H1 (cell line): Measurements from ENCODE around the gene TMED9. TPM values are rescaled to one million over a fixed set of nuclear protein-coding genes. Genes with fewer than 3 reads are reported as not detected.
A peak's percentile ranks its signal among the peaks of the same experiment; 100 is the strongest.

Experiments
- CTCF ChIA-PET: fragments of 300-600 bp; sonication (Branson Sonifier 250); formaldehyde crosslinking; loops from one replicate; lab custom pipeline; 2021; ENCODE audit not compliant: partially characterized antibody; lab: Charles Lee
- POLR2A ChIA-PET: fragments of 300-600 bp; sonication (Branson Sonifier 250); formaldehyde crosslinking; loops from one replicate; lab custom pipeline; 2021; ENCODE audit warnings: inconsistent platforms; ENCODE audit not compliant: partially characterized antibody; lab: Charles Lee
- DNase-seq, 2 experiments: peaks; one replicate each; pipeline versions ENCODE4 v3.0.0 to v3.0.0-alpha.2; 2010 to 2022; ENCODE audit warnings: low spot score in 2 of 2, low read depth in 1 of 2, mixed read lengths in 1 of 2
- FAIRE-seq: peaks from 2 replicates; lab custom pipeline; 2011; peaks lifted over from hg19 to GRCh38; lab: Jason Lieb, UNC
- H2AFZ ChIP-seq: 2 replicates; pipeline ENCODE4 v1.8.1; 2012; ENCODE audit warnings: low read length, inconsistent platforms
- H2AK5ac ChIP-seq: 2 replicates; pipeline ENCODE4 v1.6.1; 2013; ENCODE audit warnings: low read depth, low read length
- H2BK120ac ChIP-seq: replicated peaks from 2 replicates; pipeline ENCODE3; 2013; ENCODE audit warnings: low read depth, low read length, inconsistent platforms
- H2BK12ac ChIP-seq: 2 replicates; pipeline ENCODE4 v1.6.1; 2013; ENCODE audit warnings: low read depth, low read length
- H2BK15ac ChIP-seq: 2 replicates; pipeline ENCODE4 v1.6.1; 2013; ENCODE audit warnings: low read length
- H2BK20ac ChIP-seq: 2 replicates; pipeline ENCODE4 v1.6.1; 2013; ENCODE audit warnings: low read length
- H2BK5ac ChIP-seq: 2 replicates; pipeline ENCODE4 v1.6.1; 2013; ENCODE audit warnings: low read depth, low read length
- H3K14ac ChIP-seq: 2 replicates; pipeline ENCODE4 v1.6.1; 2013; ENCODE audit warnings: inconsistent platforms; ENCODE audit not compliant: insufficient read length
- H3K18ac ChIP-seq: 2 replicates; pipeline ENCODE4 v1.6.1; 2013; ENCODE audit warnings: low read length; ENCODE audit errors: extremely low read depth
- H3K23ac ChIP-seq: 2 replicates; pipeline ENCODE4 v1.6.1; 2013; ENCODE audit warnings: inconsistent platforms; ENCODE audit not compliant: insufficient read length
- H3K23me2 ChIP-seq: 2 replicates; pipeline ENCODE4 v1.6.1; 2013; ENCODE audit warnings: low read depth, low read length
- H3K27ac ChIP-seq: 2 replicates; pipeline ENCODE4 v1.6.1; 2011; ENCODE audit warnings: low read depth, low read length, inconsistent platforms
- H3K27me3 ChIP-seq, 4 experiments: replicated peaks in 1 of 4; 1 replicate in 1 of 4; 2 replicates in 3 of 4; pipeline versions ENCODE4 v1.6.1 to v1.8.1; 2011 to 2013; ENCODE audit warnings: low read length in 3 of 4, mild to moderate bottlenecking in 3 of 4, inconsistent platforms in 2 of 4, mixed read lengths in 2 of 4, moderate library complexity in 1 of 4; ENCODE audit not compliant: control insufficient read depth in 3 of 4, insufficient read depth in 3 of 4; ENCODE audit errors: extremely low read depth in 1 of 4
- H3K36me3 ChIP-seq, 4 experiments: 2 replicates each; pipeline versions ENCODE4 v1.6.1 to v1.8.1; 2011 to 2013; ENCODE audit warnings: mild to moderate bottlenecking in 4 of 4, low read length in 3 of 4, moderate library complexity in 2 of 4, control low read depth in 1 of 4, inconsistent platforms in 1 of 4; ENCODE audit not compliant: insufficient read depth in 4 of 4, control insufficient read depth in 2 of 4
- H3K4ac ChIP-seq: replicated peaks from 2 replicates; pipeline ENCODE3; 2013; ENCODE audit warnings: low read length, low read depth, mixed read lengths, inconsistent platforms; ENCODE audit not compliant: insufficient read length
- H3K4me1 ChIP-seq, 4 experiments: replicated peaks in 1 of 4; 1 replicate in 1 of 4; 2 replicates in 3 of 4; pipeline versions ENCODE4 v1.6.1 to v1.8.1; 2011 to 2013; ENCODE audit warnings: low read length in 3 of 4, inconsistent platforms in 2 of 4, mixed read lengths in 1 of 4; ENCODE audit not compliant: insufficient read depth in 4 of 4, control insufficient read depth in 3 of 4
- H3K4me2 ChIP-seq, 2 experiments: 2 replicates each; pipeline versions ENCODE4 v1.6.1 to v1.8.1; 2011 to 2013; ENCODE audit warnings: low read depth in 2 of 2, low read length in 2 of 2, control low read depth in 1 of 2, inconsistent platforms in 1 of 2, mild to moderate bottlenecking in 1 of 2; ENCODE audit not compliant: insufficient read depth in 1 of 2
- H3K4me3 ChIP-seq, 4 experiments: fragments of 200-600, 300-600 bp in 1 of 4; sonication (generic), shearing (Covaris generic), sonication (Bioruptor Twin) in 1 of 4; 2 replicates each; pipeline versions ENCODE4 v1.5.1 to v1.8.1; 2011 to 2016; ENCODE audit warnings: low read length in 4 of 4, low read depth in 3 of 4, control low read depth in 2 of 4, inconsistent platforms in 2 of 4, mild to moderate bottlenecking in 2 of 4, mixed read lengths in 1 of 4, moderate library complexity in 1 of 4; ENCODE audit not compliant: insufficient read depth in 2 of 4; ENCODE audit errors: extremely low read depth in 1 of 4
- H3K56ac ChIP-seq: replicated peaks from 2 replicates; pipeline ENCODE3; 2013; ENCODE audit warnings: low read depth, mild to moderate bottlenecking, mixed read lengths, low read length, inconsistent platforms; ENCODE audit not compliant: insufficient read length
- H3K79me1 ChIP-seq: 2 replicates; pipeline ENCODE4 v1.6.1; 2013; ENCODE audit warnings: low read depth, low read length, control low read depth
- H3K79me2 ChIP-seq, 2 experiments: 2 replicates each; pipeline versions ENCODE4 v1.6.1 to v1.8.1; 2012 to 2013; ENCODE audit warnings: low read length in 2 of 2, mild to moderate bottlenecking in 2 of 2, inconsistent platforms in 1 of 2; ENCODE audit not compliant: insufficient read depth in 2 of 2, control insufficient read depth in 1 of 2
- H3K9ac ChIP-seq, 4 experiments: replicated peaks in 1 of 4; 1 replicate in 1 of 4; 2 replicates in 3 of 4; pipeline versions ENCODE4 v1.6.1 to v1.8.1; 2011 to 2013; ENCODE audit warnings: low read depth in 3 of 4, low read length in 3 of 4, control low read depth in 2 of 4, mild to moderate bottlenecking in 2 of 4, moderate library complexity in 2 of 4, inconsistent platforms in 1 of 4; ENCODE audit errors: extremely low read depth in 1 of 4
- H3K9me3 ChIP-seq, 2 experiments: 2 replicates each; pipeline versions ENCODE4 v1.6.1 to v1.8.1; 2012 to 2013; ENCODE audit warnings: mild to moderate bottlenecking in 2 of 2, moderate library complexity in 2 of 2, control low read depth in 1 of 2, inconsistent platforms in 1 of 2, low read depth in 1 of 2, low read length in 1 of 2, mixed read lengths in 1 of 2; ENCODE audit not compliant: insufficient read depth in 2 of 2
- H4K20me1 ChIP-seq, 2 experiments: replicated peaks in 1 of 2; 2 replicates each; pipeline versions ENCODE3 to v1.8.1; 2011 to 2013; ENCODE audit warnings: inconsistent platforms in 2 of 2, low read length in 2 of 2, mild to moderate bottlenecking in 1 of 2; ENCODE audit not compliant: insufficient read depth in 2 of 2, control insufficient read depth in 1 of 2
- H4K5ac ChIP-seq: 2 replicates; pipeline ENCODE4 v1.6.1; 2013; ENCODE audit warnings: low read length, low read depth, mixed read lengths, inconsistent platforms; ENCODE audit not compliant: insufficient read length
- H4K8ac ChIP-seq: 2 replicates; pipeline ENCODE4 v1.8.0; 2013; ENCODE audit warnings: mild to moderate bottlenecking, moderate library complexity, low read length, inconsistent platforms; ENCODE audit not compliant: insufficient read depth; ENCODE audit errors: extremely low read depth
- H4K91ac ChIP-seq: replicated peaks from 2 replicates; pipeline ENCODE3; 2013; ENCODE audit warnings: low read length, mixed read lengths, inconsistent platforms; ENCODE audit not compliant: insufficient read length
- E2F6 ChIP-seq: IDR thresholded peaks from 2 replicates; pipeline ENCODE4 v1.6.1; 2012; ENCODE audit warnings: inconsistent platforms
- PHF8 ChIP-seq: fragments of 200-600 bp; sonication (generic); conservative IDR thresholded peaks from 2 replicates; pipeline ENCODE4 v1.7.1; 2012; ENCODE audit warnings: low read depth, mild to moderate bottlenecking, inconsistent platforms, low read length, moderate library complexity
- POLR2A ChIP-seq, 2 experiments: IDR thresholded peaks; 1 replicate in 1 of 2; 2 replicates in 1 of 2; pipeline ENCODE4 v1.6.1; 2011; ENCODE audit warnings: low read depth in 2 of 2, low read length in 2 of 2, mild to moderate bottlenecking in 2 of 2; ENCODE audit errors: control extremely low read depth in 1 of 2
- RBBP5 ChIP-seq: IDR thresholded peaks from 2 replicates; pipeline ENCODE4 v1.7.1; 2012; ENCODE audit warnings: low read depth, mild to moderate bottlenecking, inconsistent platforms, low read length, moderate library complexity, borderline replicate concordance
- RFX5 ChIP-seq: IDR thresholded peaks from 2 replicates; pipeline ENCODE4 v1.6.1; 2011; ENCODE audit warnings: low read depth, low read length, improper control_type of control experiment, borderline replicate concordance
- SP2 ChIP-seq: IDR thresholded peaks from 2 replicates; pipeline ENCODE4 v1.6.1; 2012; ENCODE audit warnings: mild to moderate bottlenecking, low read length, inconsistent platforms
- SRF ChIP-seq: IDR thresholded peaks from 2 replicates; pipeline ENCODE4 v1.6.1; 2011; ENCODE audit warnings: mild to moderate bottlenecking, low read depth, low read length, moderate library complexity
- TAF1 ChIP-seq: IDR thresholded peaks from 2 replicates; pipeline ENCODE4 v1.6.1; 2011; ENCODE audit warnings: mild to moderate bottlenecking, low read depth, low read length
- TAF7 ChIP-seq: optimal IDR thresholded peaks from 2 replicates; pipeline ENCODE3; 2011; ENCODE audit warnings: low read depth, mild to moderate bottlenecking, inconsistent platforms, low read length, moderate library complexity, borderline replicate concordance
- WGBS, 2 experiments: shearing (Covaris generic) in 1 of 2; methylation state at CpG; one replicate each; pipeline versions ENCODE4 v1.1.6 to v1.1.7; 2013 to 2015; ENCODE audit warnings: low lambda C conversion rate in 2 of 2, mixed read lengths in 2 of 2, inconsistent platforms in 1 of 2, low coverage in 1 of 2, missing lambda C conversion rate in 1 of 2; ENCODE audit not compliant: insufficient replicate concordance in 2 of 2, insufficient coverage in 1 of 2, insufficient read length in 1 of 2; ENCODE audit errors: extremely low coverage in 1 of 2, missing lambda C conversion rate in 1 of 2; 5-methylcytosine and 5-hydroxymethylcytosine counted together
- polyA plus RNA-seq, 7 experiments: library from polyadenylated mRNA; depleted of rRNA in 3 of 7; stranded (reverse) in 5 of 7; unstranded in 2 of 7; fragments of >200 nt in 5 of 7; fragments of 200-250 nt in 2 of 7; gene quantifications; 1 replicate in 5 of 7; 2 replicates in 1 of 7; 4 replicates in 1 of 7; pipeline versions ENCODE4 v1.2.1 to v1.2.3, GENCODE V29; 2011 to 2013; ENCODE audit warnings: missing spikeins in 2 of 7, mixed read lengths in 2 of 7
- total RNA-seq: library from RNA; stranded (reverse); fragmentation: NEBNext Ultra II Directional; extraction: Animal tissue kit (Norgen Biotek cat#: 25700); gene quantifications from 2 replicates; pipeline ENCODE4 v1.2.1, GENCODE V29; 2021
- TF ChIP-seq, protein P1 (sequence below): IDR thresholded peaks from 2 replicates; pipeline ENCODE4 v1.6.1; 2012; ENCODE audit warnings: inconsistent platforms

TMED9 gene
- total and polyA plus RNA-seq, 2 of the 8 experiments (the other 6 are each of a cell fraction or from before 2014, with no cell fraction given) = 130 to 160 TPM

DNA sequence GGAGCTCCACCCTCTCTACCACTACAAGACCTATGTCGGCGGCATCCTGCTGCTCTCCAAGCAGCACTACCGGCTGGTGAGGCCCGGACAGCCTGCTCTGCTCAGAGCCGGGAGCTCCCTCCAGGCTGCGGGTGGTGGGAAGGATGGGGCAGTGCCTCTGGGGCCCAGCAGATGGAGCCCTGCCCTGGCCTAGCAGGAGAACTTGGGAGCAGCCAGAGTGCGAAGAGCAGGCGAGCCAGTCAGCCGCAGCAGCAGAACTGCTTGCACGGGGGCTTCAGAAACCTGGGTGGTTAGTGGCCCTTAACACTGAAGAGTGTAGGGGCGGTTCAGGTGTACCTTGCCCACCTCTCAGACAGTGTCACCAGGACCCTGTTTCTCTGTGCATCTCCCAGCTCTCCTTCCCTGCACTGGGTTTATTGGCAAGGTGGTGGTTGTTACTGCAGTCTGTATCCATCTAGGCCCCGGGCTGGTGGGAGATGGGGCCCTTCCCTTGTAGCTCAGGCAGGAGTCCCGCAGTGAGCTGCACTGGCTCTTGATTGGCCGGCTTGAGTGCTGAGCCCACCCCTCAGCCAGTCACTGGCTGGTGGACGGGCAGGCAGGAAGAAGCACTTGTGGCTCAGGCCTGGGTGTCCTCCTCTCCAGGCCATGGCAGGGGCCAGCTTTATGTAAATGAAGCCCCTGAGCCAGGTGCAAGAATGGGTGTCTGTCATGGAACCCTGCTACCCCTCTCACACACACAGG is 15.6 kb downstream of the TMED9 start:
- H2BK15ac ChIP-seq = no peak overlapping the region
- H3K4me2 ChIP-seq = peak overlapping the region in 1 of 2 experiments; percentile 59; a peak in 3 of 4 replicates
- no peak overlapping the region for H3K23ac ChIP-seq
- H3K4me3 ChIP-seq = no peak overlapping the region; a peak in 1 of 8 replicates
- ChIA-PET POLR2A (interaction anchor here (0.8 to 8.5 kb wide), 4 partner anchors 7 to 38 kb away, joined by 4 to 72 read pairs (median 8); partner anchors contain the start of genes B4GALT7 and TMED9), CTCF (interaction anchor here (0.6 to 2.4 kb wide), 20 partner anchors 9 to 454 kb away, joined by 3 to 14 read pairs (median 4); no protein-coding TSS in a partner anchor)
- H2AFZ ChIP-seq = no peak overlapping the region
- peak overlapping the region; percentile 69; the same call in 1 of the 2 replicates for H2BK5ac ChIP-seq
- H3K4ac ChIP-seq = no peak overlapping the region
- FAIRE-seq (peak; percentile 68), DNase-seq (peak; percentile 86 to 92)
- H2BK20ac ChIP-seq = no peak overlapping the region
- no peak overlapping the region for H3K56ac ChIP-seq
- H3K27me3 ChIP-seq = no peaks in the 10 kb centered on the region
- H2AK5ac ChIP-seq = no peak overlapping the region
- no peaks in the 10 kb centered on the region for H3K79me2 ChIP-seq
- no peaks in the 10 kb centered on the region for H3K9me3 ChIP-seq
- H3K9ac ChIP-seq = peak overlapping the region in 2 of 4 experiments; percentile 14 to 20; a peak in 1 of 7 replicates
- peaks cover 0 to 7% (median 0%) of the 10 kb centered on the region in 4 experiments; a peak in 2 of 8 replicates for H3K36me3 ChIP-seq
- H4K91ac ChIP-seq = no peak overlapping the region
- H4K5ac ChIP-seq = peak overlapping the region; percentile 31
- H4K8ac ChIP-seq = peak overlapping the region; percentile 90; the same call in 1 of the 2 replicates
- H2BK120ac ChIP-seq = no peak overlapping the region
- peak overlapping the region; percentile 44; the same call in 1 of the 2 replicates for H3K18ac ChIP-seq
- 35% methylated on average over 15 of the region's 15 CpGs; no CpG with 5 or more reads in 1 of the 2 experiments for WGBS, 2 experiments
- H3K23me2 ChIP-seq = no peaks in the 10 kb centered on the region
- peak overlapping the region; percentile 61; the same call in 1 of the 2 replicates for H3K27ac ChIP-seq
- no peak overlapping the region for H3K14ac ChIP-seq
- peaks cover 0 to 17% (median 10%) of the 10 kb centered on the region in 4 experiments; a peak in 5 of 7 replicates for H3K4me1 ChIP-seq
- peak overlapping the region; percentile 32; the same call in 1 of the 2 replicates for H2BK12ac ChIP-seq
- H4K20me1 ChIP-seq = peaks cover 0 to 4% of the 10 kb centered on the region in 2 experiments
- no peaks in the 10 kb centered on the region for H3K79me1 ChIP-seq
- TF ChIP-seq TAF1 (peak; percentile 65), RFX5 (no peak), E2F6 (peak; percentile 37), POLR2A (IDR thresholded peaks at IDR 0.05; ENCODE audit: control extremely low read depth in 1 of 2, low read depth in 2 of 2, low read length in 2 of 2) (0 out of 3 replicates have a peak, but pooled peaks of 1 of the 2 experiments have one; percentile 56), TAF7 (peak; percentile 33), SRF (no peak), PHF8 (no peak), RBBP5 (no peak), SP2 (peak; percentile 17; the same call in 1 of the 2 replicates)
- TF ChIP-seq, protein P1, sequence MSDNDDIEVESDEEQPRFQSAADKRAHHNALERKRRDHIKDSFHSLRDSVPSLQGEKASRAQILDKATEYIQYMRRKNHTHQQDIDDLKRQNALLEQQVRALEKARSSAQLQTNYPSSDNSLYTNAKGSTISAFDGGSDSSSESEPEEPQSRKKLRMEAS = peak; percentile 48; the same call in 1 of the 2 replicates
